Measurements from ENCODE around the gene CGREF1.
A peak's percentile ranks its signal among the peaks of the same experiment; 100 is the strongest.
"Not testable (repeated sequence)": the region's sequence is repeated elsewhere in the genome, so short reads cannot be mapped to it uniquely, and the experiment has no call there.

The CGREF1 gene

DNA sequence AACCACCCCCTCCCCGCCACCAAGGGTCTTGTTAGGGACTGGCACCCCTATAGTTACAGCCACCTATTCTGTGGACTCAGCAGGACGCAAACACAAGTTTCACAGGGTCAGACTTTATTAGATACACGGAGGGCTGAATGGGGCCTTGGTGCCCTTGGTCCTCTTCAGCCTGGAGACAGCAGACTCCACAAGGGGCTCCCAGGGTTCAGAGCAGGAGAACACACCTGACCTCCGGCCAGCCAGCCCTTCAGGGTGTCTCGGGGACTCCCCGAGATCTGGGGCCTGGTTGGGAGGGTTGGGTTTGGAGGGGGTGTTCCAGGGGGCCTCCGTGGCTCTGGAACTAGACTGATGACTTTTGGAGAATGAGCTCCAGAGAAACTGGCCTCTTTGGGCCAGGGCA is 17.8 kb upstream of the CGREF1 start:
- no peak for DNase-seq

DNA sequence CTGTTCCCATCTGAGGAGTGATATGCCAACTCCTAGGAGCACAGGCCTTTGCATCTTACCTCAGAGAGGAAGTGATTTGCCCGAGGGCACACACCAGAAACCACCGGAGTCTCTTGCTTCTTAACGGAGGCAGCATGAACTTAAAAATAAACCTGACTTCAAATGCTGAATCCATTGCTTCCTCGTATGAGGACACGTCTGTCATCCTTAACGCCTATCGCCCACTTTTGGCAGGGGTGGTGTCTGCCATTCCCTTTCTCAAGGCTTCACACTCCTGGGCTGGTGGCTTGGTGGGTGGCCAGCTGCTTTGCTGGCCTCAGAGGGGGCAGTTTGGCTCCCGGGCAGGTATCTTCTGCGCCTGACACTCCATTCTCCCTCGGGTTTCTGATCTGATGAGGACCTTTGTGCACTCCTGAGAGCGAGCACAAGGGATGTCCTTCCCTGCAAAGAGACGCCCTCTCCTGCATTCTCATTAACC is 16.6 kb upstream of the CGREF1 start:
- no peak for DNase-seq

GRCh38 chr2:27134781-27135477 is 16.0 kb upstream of the CGREF1 start:
- no peak for DNase-seq

DNA sequence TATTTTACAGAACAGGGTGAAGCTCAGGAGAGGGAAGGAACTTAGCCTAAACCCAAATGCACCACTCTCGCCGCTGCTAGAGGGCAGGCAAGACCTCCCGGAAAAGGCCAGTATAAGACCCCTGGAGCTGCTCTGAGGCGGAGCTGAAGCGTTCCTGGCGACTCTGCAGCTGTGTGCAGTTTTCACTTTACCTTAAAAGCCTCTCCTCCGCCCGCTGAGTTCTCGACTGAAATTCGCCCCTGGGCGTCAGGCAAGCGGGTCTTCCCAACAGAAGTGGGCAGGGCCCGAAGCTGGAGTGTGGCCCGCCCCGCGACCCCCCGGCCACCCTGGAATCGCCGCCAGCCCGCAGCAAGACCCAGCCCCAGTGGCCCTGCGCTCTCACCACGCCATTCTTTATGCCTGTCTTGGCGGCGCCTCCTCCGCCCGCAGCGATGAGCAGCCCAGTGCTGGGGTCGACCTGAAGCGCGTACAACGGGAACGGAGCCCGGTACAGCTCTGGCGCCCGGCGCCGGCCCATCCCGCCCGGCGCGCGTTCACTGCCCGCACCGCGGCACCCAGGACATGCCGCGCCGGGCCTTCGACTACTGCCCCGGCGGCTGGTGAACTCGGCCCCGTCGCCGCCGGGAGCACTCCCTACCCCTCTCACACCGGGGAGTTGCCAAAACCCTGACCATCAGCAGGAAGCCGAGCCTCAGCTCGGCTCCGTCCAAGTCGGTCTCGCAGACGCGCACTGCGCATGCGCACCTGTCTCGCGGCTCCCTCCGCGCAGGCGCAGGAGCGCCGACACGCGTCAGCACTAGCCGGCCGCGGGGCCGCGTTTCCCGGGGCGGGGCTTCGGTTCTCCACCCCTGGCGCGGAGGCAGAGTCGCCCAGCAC is 15.2 kb upstream of the CGREF1 start, which contains the start of gene PREB:
TSS of gene PREB (minus strand) at position 732 of the 876 bp plus-strand sequence. CDS start at position 517, 215 bp downstream.
- peak; percentile 99 for DNase-seq

DNA sequence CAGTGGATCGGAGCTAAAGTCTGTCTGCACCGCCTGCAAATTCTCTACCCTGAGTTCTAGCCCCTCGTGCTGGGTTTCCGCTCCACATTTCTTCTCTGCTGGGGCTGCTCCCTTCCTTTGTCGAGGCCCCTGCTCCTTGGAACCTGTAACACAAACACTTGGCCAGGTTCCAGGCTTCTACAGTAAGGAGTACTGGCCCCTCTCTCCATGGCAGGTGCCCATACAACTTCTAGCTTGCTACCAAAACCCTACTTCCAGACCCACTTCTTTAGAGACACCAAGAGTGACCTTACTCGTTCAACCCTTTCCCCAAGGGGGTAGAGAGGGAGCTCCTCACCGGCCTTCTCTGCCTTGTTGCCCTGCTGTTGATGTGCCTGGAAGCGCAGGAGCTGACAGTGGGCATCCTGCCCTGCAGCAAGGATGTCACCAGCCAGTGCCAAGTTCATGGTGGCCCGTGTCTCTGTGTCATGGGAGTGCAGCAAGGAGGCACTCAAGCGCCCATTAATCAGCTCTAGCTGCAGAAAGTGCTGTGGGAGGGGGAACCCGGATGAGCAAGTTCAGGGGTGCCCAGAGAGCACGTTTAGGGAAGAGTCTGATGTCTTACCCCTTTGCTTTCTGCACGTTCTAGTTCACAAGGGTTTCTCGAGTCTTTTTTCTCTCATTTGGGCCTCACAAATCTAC is 14.4 kb upstream of the CGREF1 start:
- no peak for DNase-seq

DNA sequence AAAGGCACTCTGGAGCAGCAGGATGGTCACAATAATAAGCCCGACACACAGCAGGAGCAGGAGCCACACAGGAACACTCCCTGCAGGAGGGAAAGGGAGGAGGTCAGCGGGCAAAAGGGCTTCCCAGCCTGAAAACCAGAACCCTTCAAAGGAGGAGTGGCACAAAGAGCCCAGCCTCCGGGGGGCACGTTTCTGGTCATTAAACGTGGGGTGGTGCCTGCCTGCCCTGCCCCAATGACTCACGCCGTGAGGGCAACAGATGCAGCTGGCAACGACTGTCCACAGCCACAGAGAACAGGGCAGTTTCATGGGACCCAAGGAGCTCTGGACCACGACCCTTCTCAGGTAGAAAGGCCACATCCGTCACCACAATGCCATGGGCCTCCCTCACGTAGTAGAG is 12.5 kb upstream of the CGREF1 start:
- no peak for DNase-seq

GRCh38 chr2:27130396-27130795 is 11.5 kb upstream of the CGREF1 start:
- DNase-seq = no peak

GRCh38 chr2:27128668-27129571 is 10.0 kb upstream of the CGREF1 start:
- DNase-seq = no peak

GRCh38 chr2:27127883-27128667 is 9.1 kb upstream of the CGREF1 start:
- no peak for DNase-seq

DNA sequence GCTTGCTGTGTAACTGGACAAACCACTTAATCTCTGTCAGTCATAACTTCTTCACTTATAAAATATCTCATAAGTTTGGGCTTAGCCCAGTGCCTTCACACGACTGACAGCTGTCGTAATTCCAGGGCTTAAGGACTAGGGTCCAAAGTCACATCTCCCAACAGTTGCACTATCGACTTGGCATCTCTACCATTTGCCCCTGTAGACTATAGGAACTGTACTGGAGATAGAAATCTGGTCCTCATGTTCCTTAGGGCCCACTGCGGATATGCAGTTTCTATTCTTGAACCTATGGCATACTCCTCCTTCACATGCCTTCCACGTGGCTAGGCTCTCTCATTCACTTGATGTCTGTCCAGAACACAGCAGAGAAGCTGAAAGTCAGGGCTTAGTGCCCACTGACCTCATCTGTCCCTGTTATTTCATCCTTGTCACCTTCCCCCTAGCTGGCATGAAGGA is 7.4 kb upstream of the CGREF1 start:
- DNase-seq = no peak

- no peak for DNase-seq
These were observed 6.2 kb upstream of the CGREF1 start for GRCh38 chr2:27125104-27125503.

GRCh38 chr2:27123302-27124150 is 4.6 kb upstream of the CGREF1 start, which contains the start of gene ABHD1:
Gene ABHD1 (plus strand): TSS chr2:27123815. CDS start chr2:27123949, 134 bp downstream.
- DNase-seq = peak; percentile 68

DNA sequence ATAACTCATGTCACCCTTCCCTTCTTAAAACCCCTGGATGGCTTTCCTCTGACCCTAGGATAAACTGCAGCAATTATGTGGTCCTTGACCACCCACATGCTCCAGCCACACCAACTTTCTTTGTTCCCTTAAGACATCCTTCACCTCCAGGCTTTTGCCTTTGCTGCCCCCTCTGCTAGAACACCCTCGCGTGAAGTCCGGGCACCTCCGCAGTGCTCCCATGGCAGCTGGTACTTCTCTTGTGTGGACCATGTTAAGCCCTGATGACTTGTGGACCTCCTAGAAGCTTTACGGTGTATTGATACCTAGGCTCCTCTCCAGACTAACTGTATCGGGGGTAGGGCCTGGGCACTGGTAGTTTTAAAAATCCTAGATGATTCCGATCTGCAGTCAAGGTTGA is 3.9 kb upstream of the CGREF1 start:
- no peak for DNase-seq

- DNase-seq = no peak
These were observed 3.0 kb upstream of the CGREF1 start for GRCh38 chr2:27121906-27122305.

DNA sequence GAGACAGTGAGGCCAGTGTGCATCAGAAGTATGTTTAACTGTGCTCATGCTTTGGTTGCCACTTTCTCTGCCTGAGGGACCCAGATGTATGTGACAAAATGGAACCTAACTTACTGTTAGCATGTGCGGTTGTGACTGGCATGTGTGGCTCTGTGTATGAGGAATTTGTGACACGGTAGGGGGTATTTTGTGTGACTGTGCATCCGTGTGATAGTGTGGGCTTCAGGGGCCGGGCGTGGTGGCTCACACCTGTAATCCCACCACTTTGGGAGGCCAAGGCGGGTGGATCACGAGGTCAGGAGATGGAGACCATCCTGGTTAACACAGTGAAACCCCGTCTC is 372 bp upstream of the CGREF1 start:
- not testable (repeated sequence) for DNase-seq

GRCh38 chr2:27117995-27118524 is 868 bp downstream of the CGREF1 start:
- no peak for DNase-seq

GRCh38 chr2:27115519-27115918 is 3.4 kb downstream of the CGREF1 start:
- DNase-seq = no peak

DNA sequence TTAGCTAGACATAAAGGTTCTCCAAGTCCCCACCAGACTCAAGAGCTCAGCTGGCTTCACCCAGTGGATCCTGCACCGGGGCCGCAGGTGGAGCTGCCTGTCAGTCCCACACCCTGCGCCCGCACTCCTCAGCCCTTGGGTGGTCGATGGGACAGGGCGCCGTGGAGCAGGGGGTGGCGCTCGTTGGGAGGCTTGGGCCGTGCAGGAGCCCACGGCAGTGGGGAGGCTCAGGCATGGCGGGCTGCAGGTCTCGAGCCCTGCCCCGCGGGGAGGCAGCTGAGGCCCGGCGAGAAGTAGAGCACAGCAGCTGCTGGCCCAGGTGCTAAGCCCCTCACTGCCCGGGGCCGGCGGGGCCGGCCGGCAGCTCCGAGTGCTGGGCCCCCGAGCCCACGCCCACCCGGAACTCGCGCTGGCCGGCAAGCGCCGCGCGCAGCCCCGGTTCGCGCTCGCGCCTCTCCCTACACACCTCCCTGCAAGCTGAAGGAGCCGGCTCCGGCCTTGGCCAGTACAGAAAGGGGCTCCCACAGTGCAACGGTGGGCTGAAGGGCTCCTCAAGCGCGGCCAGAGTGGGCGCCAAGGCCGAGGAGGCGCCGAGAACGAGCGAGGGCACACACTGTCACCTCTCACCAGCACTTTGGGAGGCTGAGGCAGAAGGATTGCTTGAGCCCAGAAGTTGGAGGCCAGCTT is 7.4 kb downstream of the CGREF1 start:
- DNase-seq = not testable (repeated sequence)

GRCh38 chr2:27110603-27111352 is 8.2 kb downstream of the CGREF1 start:
- DNase-seq = not testable (repeated sequence)

All from activated CD8-positive, alpha-beta memory T cell treated with anti-CD3 and anti-CD28 coated beads, Interleukin-2, amount 50 U/mL, for 4 hours (primary cell).